Measurements from ENCODE around the gene IL1RL1.

IL1RL1 gene

DNA sequence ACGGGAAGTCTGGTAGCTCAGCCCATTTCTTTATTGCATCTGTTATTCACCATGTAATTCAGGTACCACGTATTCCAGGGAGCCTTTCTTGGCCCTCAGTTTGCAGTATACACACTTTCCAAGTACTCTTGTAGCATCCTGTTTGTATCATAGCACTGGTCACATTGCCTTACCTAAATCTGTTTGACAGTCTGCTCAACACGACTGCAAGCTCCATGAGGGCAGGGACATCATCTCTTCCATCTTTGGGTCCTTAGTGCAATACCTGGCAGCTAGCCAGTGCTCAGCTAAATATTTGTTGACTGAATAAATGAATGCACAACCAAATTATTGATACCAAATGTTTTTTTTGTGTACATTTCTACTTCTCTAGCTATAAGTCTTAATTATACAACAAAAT is 33.0 kb downstream of the IL1RL1 start:
- H3K4me3 ChIP-seq (ENCODE audit: low read depth, low read length): no peak overlapping the region
- ChIA-PET CTCF (interaction anchor here (1.2 kb wide), 1 partner anchor 10 kb away, joined by 4 read pairs; no protein-coding TSS in a partner anchor), POLR2A (no interaction called here)
- DNase-seq (ENCODE audit: low read depth, low spot score): no peak
- TF ChIP-seq, protein P1, sequence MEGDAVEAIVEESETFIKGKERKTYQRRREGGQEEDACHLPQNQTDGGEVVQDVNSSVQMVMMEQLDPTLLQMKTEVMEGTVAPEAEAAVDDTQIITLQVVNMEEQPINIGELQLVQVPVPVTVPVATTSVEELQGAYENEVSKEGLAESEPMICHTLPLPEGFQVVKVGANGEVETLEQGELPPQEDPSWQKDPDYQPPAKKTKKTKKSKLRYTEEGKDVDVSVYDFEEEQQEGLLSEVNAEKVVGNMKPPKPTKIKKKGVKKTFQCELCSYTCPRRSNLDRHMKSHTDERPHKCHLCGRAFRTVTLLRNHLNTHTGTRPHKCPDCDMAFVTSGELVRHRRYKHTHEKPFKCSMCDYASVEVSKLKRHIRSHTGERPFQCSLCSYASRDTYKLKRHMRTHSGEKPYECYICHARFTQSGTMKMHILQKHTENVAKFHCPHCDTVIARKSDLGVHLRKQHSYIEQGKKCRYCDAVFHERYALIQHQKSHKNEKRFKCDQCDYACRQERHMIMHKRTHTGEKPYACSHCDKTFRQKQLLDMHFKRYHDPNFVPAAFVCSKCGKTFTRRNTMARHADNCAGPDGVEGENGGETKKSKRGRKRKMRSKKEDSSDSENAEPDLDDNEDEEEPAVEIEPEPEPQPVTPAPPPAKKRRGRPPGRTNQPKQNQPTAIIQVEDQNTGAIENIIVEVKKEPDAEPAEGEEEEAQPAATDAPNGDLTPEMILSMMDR (IDR thresholded peaks at IDR 0.05; ENCODE audit: insufficient read depth, low read length, missing control alignments): no peak

DNA sequence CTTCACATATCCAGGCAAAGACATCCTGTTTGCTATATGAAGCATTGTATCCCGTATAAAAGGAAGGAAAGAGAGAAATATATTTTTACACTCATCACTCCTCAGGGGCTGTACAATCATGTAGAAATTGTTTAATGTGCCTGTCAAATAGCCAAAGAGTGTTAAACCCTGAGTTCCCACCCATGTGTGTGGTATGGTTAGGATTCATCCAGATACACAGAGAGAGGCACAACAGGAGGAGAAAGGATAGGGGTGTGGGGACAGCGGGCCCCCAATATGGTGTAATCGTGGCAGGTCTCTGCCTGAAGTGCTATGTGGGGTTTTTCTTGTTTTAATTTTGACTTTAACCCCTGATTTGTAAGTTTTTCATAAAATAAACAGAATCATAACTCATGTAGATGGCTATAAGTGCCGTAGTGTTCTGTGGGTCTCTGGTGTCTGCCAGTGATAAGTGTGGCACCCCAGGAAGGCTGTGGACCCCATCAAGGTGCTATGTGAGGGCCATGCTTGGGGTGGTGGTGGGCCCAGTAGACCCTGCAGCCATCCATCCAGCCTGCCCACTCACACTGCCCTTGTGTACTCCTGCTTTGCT is 34.1 kb downstream of the IL1RL1 start:
- H3K4me3 ChIP-seq (ENCODE audit: low read depth, low read length): no peak overlapping the region
- DNase-seq (ENCODE audit: low read depth, low spot score): no peak
- ChIA-PET CTCF (interaction anchor here (1.0 to 1.2 kb wide), 3 partner anchors 9 to 10 kb away, joined by 3 to 4 read pairs (median 4); partner anchors contain the start of gene IL18R1), POLR2A (no interaction called here)
- TF ChIP-seq, protein P1 (IDR thresholded peaks at IDR 0.05; ENCODE audit: insufficient read depth, low read length, missing control alignments): no peak

DNA sequence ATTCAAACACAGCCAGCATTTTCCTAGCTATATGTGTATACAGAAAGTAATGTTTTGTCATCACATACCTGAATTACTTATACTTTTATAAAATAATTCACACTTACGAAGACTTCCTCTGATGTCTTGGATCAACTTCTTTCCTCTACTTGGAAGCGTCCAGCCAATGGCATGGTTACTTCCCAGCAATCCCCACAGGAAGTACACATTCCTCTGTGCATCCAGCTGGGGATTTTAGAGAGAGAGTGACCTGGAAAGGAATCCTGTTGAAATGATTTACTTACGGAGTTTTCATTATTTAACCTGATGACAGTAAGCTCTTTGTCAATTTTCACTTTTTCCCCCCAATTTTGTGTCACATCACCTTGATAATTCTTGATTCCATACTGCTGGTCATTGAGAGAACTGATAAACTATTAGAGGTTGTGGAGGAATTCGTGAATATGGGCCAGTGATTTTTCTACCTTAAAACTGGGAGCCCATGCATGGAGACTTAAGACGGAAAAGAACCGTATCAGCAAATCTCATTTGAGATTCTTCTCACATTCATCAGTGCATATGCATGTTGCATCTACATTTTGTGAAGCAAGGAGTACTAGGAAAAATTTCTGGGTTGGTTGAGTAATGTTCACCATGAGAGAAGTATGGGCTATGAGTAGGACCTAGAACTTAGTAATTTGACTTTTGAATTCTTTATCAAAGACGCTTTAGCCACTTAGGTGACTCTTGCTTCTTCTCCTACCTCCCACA is 35.2 kb downstream of the IL1RL1 start:
- no peak overlapping the region for H3K4me3 ChIP-seq (ENCODE audit: low read depth, low read length)
- POLR2A ChIA-PET: no interaction called here

DNA sequence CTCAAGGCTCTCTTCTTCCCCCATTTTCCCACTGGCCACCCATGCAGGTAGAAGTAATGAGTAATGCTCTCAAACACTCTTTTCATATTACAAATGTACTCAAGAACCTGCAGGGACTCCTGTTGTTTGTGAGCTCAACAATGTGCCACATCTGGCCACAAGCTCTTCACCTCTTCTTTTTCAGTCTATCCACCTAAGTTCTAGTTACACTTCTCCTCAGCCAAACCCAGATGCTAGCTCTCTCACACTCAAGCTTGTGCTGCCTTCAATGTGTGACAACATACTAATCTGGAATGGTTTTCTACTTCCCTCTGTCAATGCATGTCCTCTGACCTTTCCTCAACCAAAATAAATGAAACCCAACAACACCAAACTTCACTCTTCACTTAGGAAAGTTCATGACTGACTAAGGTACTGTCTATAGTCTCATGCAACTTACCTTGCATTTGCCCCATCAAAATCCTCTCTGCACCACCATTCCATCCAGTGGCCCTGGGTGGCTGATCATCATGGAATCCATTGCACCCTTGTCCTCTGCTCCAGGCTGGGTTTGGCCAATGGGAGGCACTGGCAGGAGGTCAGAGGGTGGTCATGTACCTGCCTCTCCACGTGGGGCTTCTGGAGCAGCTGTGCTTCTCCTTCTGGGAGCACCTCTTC is 38.9 kb downstream of the IL1RL1 start:
- ChIA-PET POLR2A (no interaction called here), CTCF (no interaction called here)
- TF ChIP-seq, protein P1 (IDR thresholded peaks at IDR 0.05; ENCODE audit: insufficient read depth, low read length, missing control alignments): no peak
- no peak overlapping the region for H3K4me3 ChIP-seq (ENCODE audit: low read depth, low read length)
- no peak for DNase-seq (ENCODE audit: low read depth, low spot score)

More for the DNA sequence above, 35.2 kb downstream of the IL1RL1 start:
- TF ChIP-seq, protein P1 (IDR thresholded peaks at IDR 0.05; ENCODE audit: insufficient read depth, low read length, missing control alignments): no peak
- DNase-seq (ENCODE audit: low read depth, low spot score): no peak
- CTCF ChIA-PET: interaction anchor here (1.0 to 1.2 kb wide), 2 partner anchors 9 to 10 kb away, joined by 3 to 4 read pairs; partner anchors contain the start of gene IL18R1

DNA sequence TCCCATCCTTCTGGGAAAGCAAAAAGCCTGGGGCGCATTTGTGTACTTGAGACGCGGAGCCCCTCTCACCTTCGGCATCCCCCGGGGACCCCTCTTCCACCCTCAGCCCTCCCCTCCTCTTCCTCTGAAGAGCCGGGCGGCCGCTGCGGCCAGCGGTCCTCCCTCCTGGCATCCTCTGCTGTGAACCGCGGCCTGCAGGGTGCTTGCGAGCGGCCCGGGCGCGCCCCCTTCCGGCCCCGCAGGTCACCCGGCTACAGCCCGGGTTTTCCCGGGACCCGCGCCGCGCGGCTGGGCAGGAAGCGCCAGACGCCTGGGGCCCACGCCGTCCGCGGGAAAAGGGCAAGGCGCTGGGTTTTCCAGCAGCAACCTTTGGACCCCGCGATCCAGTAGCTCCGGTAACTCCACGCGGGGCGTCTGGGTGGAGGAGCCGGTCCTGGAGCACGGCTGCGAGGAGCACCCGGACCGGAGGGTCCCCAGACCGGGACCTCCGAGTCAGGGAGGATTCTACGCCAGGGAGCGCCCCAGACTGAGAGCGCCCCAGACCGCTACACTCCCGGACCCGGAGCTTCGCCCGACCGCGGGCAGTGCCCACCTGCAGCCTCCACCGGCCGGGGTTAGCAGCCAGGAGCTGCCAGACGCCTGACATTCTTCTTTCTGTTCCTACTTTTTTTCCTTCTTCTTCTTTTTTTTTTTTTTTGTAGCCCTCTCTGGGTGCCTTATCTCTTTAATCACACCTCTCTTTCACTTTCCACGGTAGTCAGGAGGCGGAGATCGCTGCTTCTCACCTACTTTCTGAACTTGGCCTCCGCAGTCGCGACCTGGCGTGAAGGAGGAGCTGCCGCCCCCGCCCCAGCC is 44.4 kb downstream of the IL1RL1 start, which contains the start of gene IL18R1:
IL18R1 (plus strand) TSS at position 271 of the 855 bp plus-strand sequence. CDS start 6,865 bp downstream, outside the sequence.
- DNase-seq (ENCODE audit: low read depth, low spot score): no peak
- POLR2A ChIA-PET: no interaction called here
- TF ChIP-seq, protein P1 (IDR thresholded peaks at IDR 0.05; ENCODE audit: insufficient read depth, low read length, missing control alignments): peak; percentile 94
- CTCF ChIA-PET: interaction anchor here (0.6 to 6.4 kb wide), 30 partner anchors 9 to 472 kb away, joined by 3 to 51 read pairs (median 4); no protein-coding TSS in a partner anchor
- H3K4me3 ChIP-seq (ENCODE audit: low read depth, low read length): peak within 1 kb of the TSS; percentile 68

All from AG04449 (cell line).